LNCaP clone FGC (cell line): ENCODE data around the gene JMY.

Experiments used
- DNase-seq: peaks from one replicate; pipeline ENCODE4 v3.0.0-alpha.2; 2011; ENCODE audit warnings: low read depth
- H3K4me3 ChIP-seq: 2 replicates; pipeline ENCODE4 v1.5.1; 2011; ENCODE audit warnings: mild to moderate bottlenecking, low read depth, low read length, control low read depth
- CTCF ChIP-seq: IDR thresholded peaks from 2 replicates; pipeline ENCODE4 v1.5.1; 2012; ENCODE audit warnings: mild to moderate bottlenecking; ENCODE audit not compliant: control insufficient read depth, insufficient read depth; ENCODE audit errors: extremely low read depth

Gene JMY

GRCh38 chr5:79200573-79201183, 35.3 kb upstream of the JMY start:
- no peak for DNase-seq
- no peak overlapping the region for H3K4me3 ChIP-seq
- peak; percentile 57 for TF ChIP-seq CTCF

- TF ChIP-seq CTCF = no peak
- DNase-seq = no peak
- H3K4me3 ChIP-seq = no peak overlapping the region
These were observed 34.7 kb upstream of the JMY start for GRCh38 chr5:79201206-79201605.

- no peak for TF ChIP-seq CTCF
- DNase-seq = no peak
- no peak overlapping the region for H3K4me3 ChIP-seq
These were observed 33.9 kb upstream of the JMY start for GRCh38 chr5:79202076-79202475.

GRCh38 chr5:79205965-79206364, 30.0 kb upstream of the JMY start:
- no peak overlapping the region for H3K4me3 ChIP-seq
- no peak for DNase-seq
- no peak for TF ChIP-seq CTCF

GRCh38 chr5:79206541-79206940, 29.4 kb upstream of the JMY start:
- DNase-seq = no peak
- no peak overlapping the region for H3K4me3 ChIP-seq
- no peak for TF ChIP-seq CTCF

- DNase-seq = no peak
- no peak for TF ChIP-seq CTCF
- H3K4me3 ChIP-seq = no peak overlapping the region
These were observed 26.4 kb upstream of the JMY start for GRCh38 chr5:79209505-79209904.

GRCh38 chr5:79224286-79224984, 11.5 kb upstream of the JMY start:
- TF ChIP-seq CTCF = no peak
- no peak for DNase-seq
- H3K4me3 ChIP-seq = no peak overlapping the region
